GM10248 (cell line): ENCODE data around the gene FCER2.

Experiments used
- CTCF ChIA-PET: fragments of 300-600 bp; sonication (Branson Sonifier 250); formaldehyde crosslinking; extraction: SDS; loops from one replicate; lab custom pipeline; 2021; ENCODE audit warnings: antibody characterized with exemption; lab: Yijun Ruan, JAX
- POLR2A ChIA-PET: fragments of 350-650 bp; sonication (Branson Sonifier 250); formaldehyde crosslinking; extraction: SDS; loops from one replicate; lab custom pipeline; 2020; ENCODE audit warnings: antibody characterized with exemption; lab: Yijun Ruan, JAX
- DNase-seq: peaks from one replicate; pipeline ENCODE4 v3.0.0; 2012; ENCODE audit errors: extremely low spot score
- TF ChIP-seq, protein P1 (sequence below): IDR thresholded peaks from 2 replicates; pipeline ENCODE4 v1.5.1; 2012; ENCODE audit warnings: mild to moderate bottlenecking, low read depth; ENCODE audit errors: extremely low read depth, missing control alignments, control extremely low read depth

The FCER2 gene

DNA sequence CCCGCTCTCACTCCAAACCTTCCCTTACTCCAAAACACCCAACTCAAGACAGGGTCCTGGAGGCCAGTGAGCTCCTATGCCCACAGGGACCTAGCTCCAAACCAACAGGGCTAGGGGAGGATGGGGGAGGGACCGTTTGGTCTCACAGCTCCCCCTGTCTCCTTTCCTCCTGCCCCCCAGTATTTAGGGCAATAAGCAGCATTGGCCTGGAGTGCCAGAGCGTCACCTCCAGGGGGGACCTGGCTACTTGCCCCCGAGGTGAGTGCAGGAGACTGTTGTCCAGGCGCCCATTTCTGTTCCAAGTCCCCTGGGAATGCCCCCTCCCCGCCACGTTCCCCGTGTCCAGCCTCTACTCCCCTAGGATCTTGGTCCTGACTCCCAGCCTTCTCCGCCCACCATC lies 32.3 kb downstream of the FCER2 start:
- POLR2A ChIA-PET, result interaction anchor here (0.5 to 0.8 kb wide), 2 partner anchors 9 to 15 kb away, joined by 3 read pairs; no protein-coding TSS in a partner anchor
- DNase-seq, result no peak
- CTCF ChIA-PET, result interaction anchor here (1.1 to 3.2 kb wide), 5 partner anchors 8 to 129 kb away, joined by 3 to 20 read pairs (median 5); partner anchors contain the start of gene TRAPPC5
- TF ChIP-seq, protein P1, sequence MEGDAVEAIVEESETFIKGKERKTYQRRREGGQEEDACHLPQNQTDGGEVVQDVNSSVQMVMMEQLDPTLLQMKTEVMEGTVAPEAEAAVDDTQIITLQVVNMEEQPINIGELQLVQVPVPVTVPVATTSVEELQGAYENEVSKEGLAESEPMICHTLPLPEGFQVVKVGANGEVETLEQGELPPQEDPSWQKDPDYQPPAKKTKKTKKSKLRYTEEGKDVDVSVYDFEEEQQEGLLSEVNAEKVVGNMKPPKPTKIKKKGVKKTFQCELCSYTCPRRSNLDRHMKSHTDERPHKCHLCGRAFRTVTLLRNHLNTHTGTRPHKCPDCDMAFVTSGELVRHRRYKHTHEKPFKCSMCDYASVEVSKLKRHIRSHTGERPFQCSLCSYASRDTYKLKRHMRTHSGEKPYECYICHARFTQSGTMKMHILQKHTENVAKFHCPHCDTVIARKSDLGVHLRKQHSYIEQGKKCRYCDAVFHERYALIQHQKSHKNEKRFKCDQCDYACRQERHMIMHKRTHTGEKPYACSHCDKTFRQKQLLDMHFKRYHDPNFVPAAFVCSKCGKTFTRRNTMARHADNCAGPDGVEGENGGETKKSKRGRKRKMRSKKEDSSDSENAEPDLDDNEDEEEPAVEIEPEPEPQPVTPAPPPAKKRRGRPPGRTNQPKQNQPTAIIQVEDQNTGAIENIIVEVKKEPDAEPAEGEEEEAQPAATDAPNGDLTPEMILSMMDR, result no peak

DNA sequence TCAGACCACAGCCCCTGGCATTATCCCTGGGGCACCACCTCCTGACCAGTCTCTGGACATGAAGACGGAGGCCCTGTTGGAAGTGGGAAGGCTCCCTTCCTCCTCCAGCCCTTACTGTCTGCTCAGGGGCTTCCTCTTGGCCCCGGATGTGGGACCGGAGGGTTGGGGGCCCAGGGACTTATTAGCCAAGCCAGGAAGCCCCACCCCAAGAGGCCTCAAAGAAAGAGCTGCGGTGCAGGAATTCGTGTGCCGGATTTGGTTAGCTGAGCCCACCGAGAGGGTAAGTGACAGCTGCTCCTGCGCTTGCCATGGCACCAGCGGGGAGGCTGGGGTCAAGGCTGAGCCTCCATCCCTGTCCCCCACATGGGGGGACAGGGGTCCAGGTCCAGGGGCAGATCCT lies 33.1 kb downstream of the FCER2 start, which contains the start of gene RETN:
TSS of gene RETN (plus strand) at position 208 of the 400 bp plus-strand sequence. CDS start 278 bp downstream, outside the sequence.
- TF ChIP-seq, protein P1, result no peak
- ChIA-PET CTCF (interaction anchor here (1.1 to 2.9 kb wide), 3 partner anchors 12 to 130 kb away, joined by 3 to 20 read pairs (median 5); partner anchors contain the start of gene TRAPPC5), POLR2A (interaction anchor here (0.5 to 0.8 kb wide), 2 partner anchors 10 to 15 kb away, joined by 3 read pairs; no protein-coding TSS in a partner anchor)
- DNase-seq, result no peak

DNA sequence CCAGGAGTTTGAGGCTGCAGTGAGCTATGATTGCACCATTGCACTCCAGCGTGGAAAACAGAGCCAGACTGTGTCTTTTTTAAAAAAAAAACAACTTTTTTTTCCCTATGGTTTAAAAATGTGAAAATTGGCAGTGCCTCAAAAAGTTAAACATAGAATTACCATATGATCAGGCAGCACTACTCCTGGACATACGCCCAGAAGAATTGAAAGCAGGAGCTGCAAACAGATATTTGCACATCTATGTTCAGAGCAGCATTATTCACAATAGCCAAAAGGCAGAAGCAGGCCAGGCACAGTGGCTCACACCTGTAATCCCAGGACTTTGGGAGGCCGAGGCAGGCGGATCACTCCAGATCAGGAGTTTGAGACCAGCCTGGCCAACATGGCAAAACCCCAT lies 36.9 kb downstream of the FCER2 start:
- ChIA-PET POLR2A (no interaction called here), CTCF (interaction anchor here (1.2 to 5.0 kb wide), 3 partner anchors 13 to 17 kb away, joined by 3 to 24 read pairs (median 4); partner anchors contain the start of gene TRAPPC5)
- DNase-seq, result no peak
- TF ChIP-seq, protein P1, result no peak

DNA sequence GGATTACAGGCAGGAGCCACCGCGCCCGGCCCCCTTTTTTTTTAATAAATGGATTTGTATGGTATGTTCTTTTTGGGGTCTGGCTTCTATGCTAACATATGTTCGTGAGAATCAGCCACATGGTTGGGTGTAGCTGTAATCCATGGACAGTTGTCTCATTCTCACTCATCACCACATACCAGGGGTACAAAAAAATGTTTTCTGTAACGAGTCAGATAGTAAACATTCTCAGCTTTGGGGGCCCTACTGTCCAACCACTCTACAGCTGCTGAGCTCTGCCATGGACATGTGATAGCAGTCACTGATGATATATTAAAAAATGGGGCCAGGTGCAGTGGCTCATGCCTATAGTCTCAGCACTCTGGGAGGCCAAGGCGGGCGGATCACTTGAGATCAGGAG lies 38.2 kb downstream of the FCER2 start:
- TF ChIP-seq, protein P1, result no peak
- CTCF ChIA-PET, result interaction anchor here (0.8 to 5.0 kb wide), 7 partner anchors 11 to 136 kb away, joined by 3 to 24 read pairs (median 4); partner anchors contain the start of gene TRAPPC5
- DNase-seq, result no peak
- POLR2A ChIA-PET, result no interaction called here

DNA sequence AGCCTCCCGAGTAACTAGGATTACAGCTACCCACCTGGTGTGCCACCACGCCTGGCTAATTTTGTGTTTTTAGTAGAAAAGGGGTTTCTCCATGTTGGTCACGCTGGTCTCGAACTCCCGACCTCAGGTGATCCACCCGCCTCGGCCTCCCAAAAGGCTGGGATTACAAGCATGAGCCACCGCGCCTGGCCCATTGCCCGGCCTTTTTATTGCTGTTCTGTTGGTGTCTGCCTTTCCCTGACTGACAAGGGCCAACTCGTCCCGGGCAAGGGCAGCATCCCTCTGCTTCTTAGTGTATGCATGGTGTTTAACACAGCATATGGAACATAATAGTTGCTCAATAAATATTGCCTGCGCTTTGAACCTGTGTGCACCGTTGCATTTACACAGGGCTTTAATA lies 39.3 kb downstream of the FCER2 start:
- TF ChIP-seq, protein P1, result no peak
- CTCF ChIA-PET, result interaction anchor here (0.9 to 5.0 kb wide), 4 partner anchors 10 to 241 kb away, joined by 3 to 24 read pairs (median 4); partner anchors contain the start of genes MAP2K7 and TRAPPC5
- POLR2A ChIA-PET, result no interaction called here
- DNase-seq, result no peak

DNA sequence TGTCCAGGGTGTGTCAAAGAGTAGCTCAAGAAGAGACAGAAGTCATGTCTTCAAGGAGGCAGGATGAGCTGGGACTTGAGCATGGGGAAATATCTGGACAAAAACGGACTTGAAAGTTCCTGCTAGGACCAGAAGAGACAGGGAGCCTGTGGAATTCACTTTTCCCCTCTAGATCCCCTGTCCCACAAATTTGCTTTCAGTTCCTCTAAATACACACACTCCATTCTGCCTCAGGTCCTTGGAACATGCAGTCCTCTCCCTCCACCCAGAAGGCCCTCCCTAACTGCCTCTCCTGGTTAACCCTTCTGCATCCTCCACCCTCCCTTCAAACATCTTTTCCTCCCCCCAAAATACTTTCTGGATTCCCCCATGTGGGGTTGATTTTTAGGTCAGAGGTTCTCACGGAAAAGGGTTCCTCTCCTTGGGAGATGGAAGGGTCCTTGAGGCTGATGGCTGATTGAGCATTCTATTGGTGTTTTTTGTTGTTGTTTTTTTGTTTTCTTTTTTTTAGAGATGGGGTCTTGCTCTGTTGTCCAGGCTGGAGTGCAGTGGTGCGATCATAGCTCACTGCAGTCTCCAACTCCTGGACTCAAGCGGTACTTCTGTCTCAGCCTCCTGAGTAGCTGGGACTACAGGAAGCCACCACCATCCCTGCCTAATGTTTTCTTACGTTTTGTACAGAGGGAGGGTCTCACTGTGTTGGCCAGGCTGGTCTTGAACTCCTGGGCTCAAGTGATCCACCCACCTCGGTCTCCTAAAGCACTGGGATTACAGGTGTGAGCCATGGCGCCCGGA lies 40.0 kb downstream of the FCER2 start:
- TF ChIP-seq, protein P1, result no peak
- no peak for DNase-seq
- POLR2A ChIA-PET, result interaction anchor here (0.8 kb wide), 1 partner anchor 24 kb away, joined by 3 read pairs; no protein-coding TSS in a partner anchor
- CTCF ChIA-PET, result interaction anchor here (0.6 to 5.0 kb wide), 5 partner anchors 8 to 242 kb away, joined by 3 to 24 read pairs (median 4); partner anchors contain the start of genes MAP2K7 and TRAPPC5
